H1 (cell line): ENCODE results near the gene PABPC4L. TPM values are rescaled to one million over a fixed set of nuclear protein-coding genes. Genes with fewer than 3 reads are reported as not detected.

Experiments
- CTCF ChIA-PET: fragments of 300-600 bp; sonication (Branson Sonifier 250); formaldehyde crosslinking; loops from one replicate; lab custom pipeline; 2021; ENCODE audit not compliant: partially characterized antibody; lab: Charles Lee
- POLR2A ChIA-PET: fragments of 300-600 bp; sonication (Branson Sonifier 250); formaldehyde crosslinking; loops from one replicate; lab custom pipeline; 2021; ENCODE audit warnings: inconsistent platforms; ENCODE audit not compliant: partially characterized antibody; lab: Charles Lee
- DNase-seq, 2 experiments: peaks; one replicate each; pipeline versions ENCODE4 v3.0.0 to v3.0.0-alpha.2; 2010 to 2022; ENCODE audit warnings: low spot score in 2 of 2, low read depth in 1 of 2, mixed read lengths in 1 of 2
- FAIRE-seq: peaks from 2 replicates; lab custom pipeline; 2011; peaks lifted over from hg19 to GRCh38; lab: Jason Lieb, UNC
- H2AFZ ChIP-seq: 2 replicates; pipeline ENCODE4 v1.8.1; 2012; ENCODE audit warnings: low read length, inconsistent platforms
- H2AK5ac ChIP-seq: 2 replicates; pipeline ENCODE4 v1.6.1; 2013; ENCODE audit warnings: low read depth, low read length
- H2BK120ac ChIP-seq: replicated peaks from 2 replicates; pipeline ENCODE3; 2013; ENCODE audit warnings: low read depth, low read length, inconsistent platforms
- H2BK12ac ChIP-seq: 2 replicates; pipeline ENCODE4 v1.6.1; 2013; ENCODE audit warnings: low read depth, low read length
- H2BK15ac ChIP-seq: 2 replicates; pipeline ENCODE4 v1.6.1; 2013; ENCODE audit warnings: low read length
- H2BK20ac ChIP-seq: 2 replicates; pipeline ENCODE4 v1.6.1; 2013; ENCODE audit warnings: low read length
- H2BK5ac ChIP-seq: 2 replicates; pipeline ENCODE4 v1.6.1; 2013; ENCODE audit warnings: low read depth, low read length
- H3K14ac ChIP-seq: 2 replicates; pipeline ENCODE4 v1.6.1; 2013; ENCODE audit warnings: inconsistent platforms; ENCODE audit not compliant: insufficient read length
- H3K18ac ChIP-seq: 2 replicates; pipeline ENCODE4 v1.6.1; 2013; ENCODE audit warnings: low read length; ENCODE audit errors: extremely low read depth
- H3K23ac ChIP-seq: 2 replicates; pipeline ENCODE4 v1.6.1; 2013; ENCODE audit warnings: inconsistent platforms; ENCODE audit not compliant: insufficient read length
- H3K23me2 ChIP-seq: 2 replicates; pipeline ENCODE4 v1.6.1; 2013; ENCODE audit warnings: low read depth, low read length
- H3K27ac ChIP-seq: 2 replicates; pipeline ENCODE4 v1.6.1; 2011; ENCODE audit warnings: low read depth, low read length, inconsistent platforms
- H3K27me3 ChIP-seq, 4 experiments: replicated peaks in 1 of 4; 1 replicate in 1 of 4; 2 replicates in 3 of 4; pipeline versions ENCODE4 v1.6.1 to v1.8.1; 2011 to 2013; ENCODE audit warnings: low read length in 3 of 4, mild to moderate bottlenecking in 3 of 4, inconsistent platforms in 2 of 4, mixed read lengths in 2 of 4, moderate library complexity in 1 of 4; ENCODE audit not compliant: control insufficient read depth in 3 of 4, insufficient read depth in 3 of 4; ENCODE audit errors: extremely low read depth in 1 of 4
- H3K36me3 ChIP-seq, 4 experiments: 2 replicates each; pipeline versions ENCODE4 v1.6.1 to v1.8.1; 2011 to 2013; ENCODE audit warnings: mild to moderate bottlenecking in 4 of 4, low read length in 3 of 4, moderate library complexity in 2 of 4, control low read depth in 1 of 4, inconsistent platforms in 1 of 4; ENCODE audit not compliant: insufficient read depth in 4 of 4, control insufficient read depth in 2 of 4
- H3K4ac ChIP-seq: replicated peaks from 2 replicates; pipeline ENCODE3; 2013; ENCODE audit warnings: low read length, low read depth, mixed read lengths, inconsistent platforms; ENCODE audit not compliant: insufficient read length
- H3K4me1 ChIP-seq, 4 experiments: replicated peaks in 1 of 4; 1 replicate in 1 of 4; 2 replicates in 3 of 4; pipeline versions ENCODE4 v1.6.1 to v1.8.1; 2011 to 2013; ENCODE audit warnings: low read length in 3 of 4, inconsistent platforms in 2 of 4, mixed read lengths in 1 of 4; ENCODE audit not compliant: insufficient read depth in 4 of 4, control insufficient read depth in 3 of 4
- H3K4me2 ChIP-seq, 2 experiments: 2 replicates each; pipeline versions ENCODE4 v1.6.1 to v1.8.1; 2011 to 2013; ENCODE audit warnings: low read depth in 2 of 2, low read length in 2 of 2, control low read depth in 1 of 2, inconsistent platforms in 1 of 2, mild to moderate bottlenecking in 1 of 2; ENCODE audit not compliant: insufficient read depth in 1 of 2
- H3K4me3 ChIP-seq, 4 experiments: fragments of 200-600, 300-600 bp in 1 of 4; sonication (generic), shearing (Covaris generic), sonication (Bioruptor Twin) in 1 of 4; 2 replicates each; pipeline versions ENCODE4 v1.5.1 to v1.8.1; 2011 to 2016; ENCODE audit warnings: low read length in 4 of 4, low read depth in 3 of 4, control low read depth in 2 of 4, inconsistent platforms in 2 of 4, mild to moderate bottlenecking in 2 of 4, mixed read lengths in 1 of 4, moderate library complexity in 1 of 4; ENCODE audit not compliant: insufficient read depth in 2 of 4; ENCODE audit errors: extremely low read depth in 1 of 4
- H3K56ac ChIP-seq: replicated peaks from 2 replicates; pipeline ENCODE3; 2013; ENCODE audit warnings: low read depth, mild to moderate bottlenecking, mixed read lengths, low read length, inconsistent platforms; ENCODE audit not compliant: insufficient read length
- H3K79me1 ChIP-seq: 2 replicates; pipeline ENCODE4 v1.6.1; 2013; ENCODE audit warnings: low read depth, low read length, control low read depth
- H3K79me2 ChIP-seq, 2 experiments: 2 replicates each; pipeline versions ENCODE4 v1.6.1 to v1.8.1; 2012 to 2013; ENCODE audit warnings: low read length in 2 of 2, mild to moderate bottlenecking in 2 of 2, inconsistent platforms in 1 of 2; ENCODE audit not compliant: insufficient read depth in 2 of 2, control insufficient read depth in 1 of 2
- H3K9ac ChIP-seq, 4 experiments: replicated peaks in 1 of 4; 1 replicate in 1 of 4; 2 replicates in 3 of 4; pipeline versions ENCODE4 v1.6.1 to v1.8.1; 2011 to 2013; ENCODE audit warnings: low read depth in 3 of 4, low read length in 3 of 4, control low read depth in 2 of 4, mild to moderate bottlenecking in 2 of 4, moderate library complexity in 2 of 4, inconsistent platforms in 1 of 4; ENCODE audit errors: extremely low read depth in 1 of 4
- H3K9me3 ChIP-seq, 2 experiments: 2 replicates each; pipeline versions ENCODE4 v1.6.1 to v1.8.1; 2012 to 2013; ENCODE audit warnings: mild to moderate bottlenecking in 2 of 2, moderate library complexity in 2 of 2, control low read depth in 1 of 2, inconsistent platforms in 1 of 2, low read depth in 1 of 2, low read length in 1 of 2, mixed read lengths in 1 of 2; ENCODE audit not compliant: insufficient read depth in 2 of 2
- H4K20me1 ChIP-seq, 2 experiments: replicated peaks in 1 of 2; 2 replicates each; pipeline versions ENCODE3 to v1.8.1; 2011 to 2013; ENCODE audit warnings: inconsistent platforms in 2 of 2, low read length in 2 of 2, mild to moderate bottlenecking in 1 of 2; ENCODE audit not compliant: insufficient read depth in 2 of 2, control insufficient read depth in 1 of 2
- H4K5ac ChIP-seq: 2 replicates; pipeline ENCODE4 v1.6.1; 2013; ENCODE audit warnings: low read length, low read depth, mixed read lengths, inconsistent platforms; ENCODE audit not compliant: insufficient read length
- H4K8ac ChIP-seq: 2 replicates; pipeline ENCODE4 v1.8.0; 2013; ENCODE audit warnings: mild to moderate bottlenecking, moderate library complexity, low read length, inconsistent platforms; ENCODE audit not compliant: insufficient read depth; ENCODE audit errors: extremely low read depth
- H4K91ac ChIP-seq: replicated peaks from 2 replicates; pipeline ENCODE3; 2013; ENCODE audit warnings: low read length, mixed read lengths, inconsistent platforms; ENCODE audit not compliant: insufficient read length
- BRCA1 ChIP-seq: IDR thresholded peaks from 2 replicates; pipeline ENCODE4 v1.6.1; 2012; ENCODE audit warnings: low read depth, low read length, improper control_type of control experiment
- CEBPB ChIP-seq: IDR thresholded peaks from 2 replicates; pipeline ENCODE4 v1.6.1; 2012; ENCODE audit warnings: low read depth, low read length
- E2F6 ChIP-seq: IDR thresholded peaks from 2 replicates; pipeline ENCODE4 v1.6.1; 2012; ENCODE audit warnings: inconsistent platforms
- NANOG ChIP-seq: IDR thresholded peaks from 2 replicates; pipeline ENCODE4 v1.6.1; 2011; ENCODE audit warnings: low read length, low read depth, mild to moderate bottlenecking, inconsistent platforms; ENCODE audit not compliant: insufficient read depth, poor library complexity, severe bottlenecking
- RAD21 ChIP-seq, 2 experiments: IDR thresholded peaks in 1 of 2; conservative IDR thresholded peaks in 1 of 2; 2 replicates each; pipeline ENCODE4 v1.6.1; 2011; ENCODE audit warnings: low read depth in 2 of 2, low read length in 2 of 2, improper control_type of control experiment in 1 of 2, inconsistent platforms in 1 of 2, mild to moderate bottlenecking in 1 of 2, moderate library complexity in 1 of 2
- RBBP5 ChIP-seq: IDR thresholded peaks from 2 replicates; pipeline ENCODE4 v1.7.1; 2012; ENCODE audit warnings: low read depth, mild to moderate bottlenecking, inconsistent platforms, low read length, moderate library complexity, borderline replicate concordance
- SP1 ChIP-seq: IDR thresholded peaks from 2 replicates; pipeline ENCODE4 v1.6.1; 2011; ENCODE audit warnings: low read depth, low read length
- SP4 ChIP-seq: IDR thresholded peaks from 2 replicates; pipeline ENCODE4 v1.6.1; 2012; ENCODE audit warnings: low read length, inconsistent platforms
- TBP ChIP-seq: IDR thresholded peaks from 2 replicates; pipeline ENCODE4 v1.6.1; 2011; ENCODE audit warnings: low read depth, low read length, improper control_type of control experiment
- TCF12 ChIP-seq: IDR thresholded peaks from 2 replicates; pipeline ENCODE4 v1.6.1; 2011; ENCODE audit warnings: low read depth, mild to moderate bottlenecking, low read length
- TEAD4 ChIP-seq: IDR thresholded peaks from 2 replicates; pipeline ENCODE4 v1.6.1; 2012; ENCODE audit warnings: low read depth, low read length, inconsistent platforms, mixed read lengths
- WGBS, 2 experiments: shearing (Covaris generic) in 1 of 2; methylation state at CpG; one replicate each; pipeline versions ENCODE4 v1.1.6 to v1.1.7; 2013 to 2015; ENCODE audit warnings: low lambda C conversion rate in 2 of 2, mixed read lengths in 2 of 2, inconsistent platforms in 1 of 2, low coverage in 1 of 2, missing lambda C conversion rate in 1 of 2; ENCODE audit not compliant: insufficient replicate concordance in 2 of 2, insufficient coverage in 1 of 2, insufficient read length in 1 of 2; ENCODE audit errors: extremely low coverage in 1 of 2, missing lambda C conversion rate in 1 of 2; 5-methylcytosine and 5-hydroxymethylcytosine counted together
- polyA plus RNA-seq, 7 experiments: library from polyadenylated mRNA; depleted of rRNA in 3 of 7; stranded (reverse) in 5 of 7; unstranded in 2 of 7; fragments of >200 nt in 5 of 7; fragments of 200-250 nt in 2 of 7; gene quantifications; 1 replicate in 5 of 7; 2 replicates in 1 of 7; 4 replicates in 1 of 7; pipeline versions ENCODE4 v1.2.1 to v1.2.3, GENCODE V29; 2011 to 2013; ENCODE audit warnings: missing spikeins in 2 of 7, mixed read lengths in 2 of 7
- total RNA-seq: library from RNA; stranded (reverse); fragmentation: NEBNext Ultra II Directional; extraction: Animal tissue kit (Norgen Biotek cat#: 25700); gene quantifications from 2 replicates; pipeline ENCODE4 v1.2.1, GENCODE V29; 2021
- TF ChIP-seq, protein P1 (sequence below): IDR thresholded peaks from 2 replicates; pipeline ENCODE4 v1.6.1; 2011; ENCODE audit warnings: low read depth, mild to moderate bottlenecking, low read length; ENCODE audit not compliant: insufficient read depth

PABPC4L gene
- total and polyA plus RNA-seq, 2 of the 8 experiments (the other 6 are each of a cell fraction or from before 2014, with no cell fraction given) = 0.51 to 4.2 TPM

- Histone ChIP-seq H2BK120ac (no peak overlapping the region), H3K4me1 (no peaks in the 10 kb centered on the region), H3K23ac (no peak overlapping the region), H2BK12ac (no peak overlapping the region), H3K79me1 (no peaks in the 10 kb centered on the region), H3K4ac (no peak overlapping the region), H3K56ac (no peak overlapping the region), H2BK5ac (no peak overlapping the region), H3K36me3 (no peaks in the 10 kb centered on the region), H2AFZ (no peak overlapping the region), H3K14ac (no peak overlapping the region), H3K79me2 (no peaks in the 10 kb centered on the region), H4K20me1 (no peaks in the 10 kb centered on the region), H4K5ac (no peak overlapping the region), H4K8ac (no peak overlapping the region), H3K27me3 (no peaks in the 10 kb centered on the region), H3K23me2 (no peaks in the 10 kb centered on the region), H2BK15ac (no peak overlapping the region), H2BK20ac (no peak overlapping the region), H3K4me3 (no peak overlapping the region), H3K9ac (no peak overlapping the region), H3K4me2 (no peak overlapping the region), H3K27ac (no peak overlapping the region), H4K91ac (no peak overlapping the region), H3K9me3 (peaks cover 0 to 2% of the 10 kb centered on the region in 2 experiments; a peak in 1 of 4 replicates), H3K18ac (no peak overlapping the region), H2AK5ac (no peak overlapping the region)
- no peak for FAIRE-seq
- DNase-seq = no peak
- ChIA-PET CTCF (interaction anchor here (1.3 kb wide), 1 partner anchor 10 kb away, joined by 3 read pairs; no protein-coding TSS in a partner anchor), POLR2A (no interaction called here)
- no peak for TF ChIP-seq TBP
- TF ChIP-seq TCF12 = no peak
- no peak for TF ChIP-seq E2F6
- no peak for TF ChIP-seq RBBP5
- TF ChIP-seq, protein P1, sequence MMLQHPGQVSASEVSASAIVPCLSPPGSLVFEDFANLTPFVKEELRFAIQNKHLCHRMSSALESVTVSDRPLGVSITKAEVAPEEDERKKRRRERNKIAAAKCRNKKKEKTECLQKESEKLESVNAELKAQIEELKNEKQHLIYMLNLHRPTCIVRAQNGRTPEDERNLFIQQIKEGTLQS = no peak
- TF ChIP-seq SP4 = no peak
- TF ChIP-seq NANOG = no peak
- TF ChIP-seq TEAD4 = no peak
- TF ChIP-seq SP1 = no peak
- no peak for TF ChIP-seq BRCA1
- TF ChIP-seq CEBPB = no peak
- TF ChIP-seq RAD21 (IDR thresholded peaks at IDR 0.05 in 1 of 2, conservative IDR thresholded peaks at IDR 0.05 in 1 of 2; ENCODE audit: low read depth in 2 of 2, low read length in 2 of 2) = no peak
- WGBS, 2 experiments = 100% methylated on average over 1 of the region's 1 CpG; no CpG with 5 or more reads in 1 of the 2 experiments
Measured at GRCh38 chr4:134174271-134174670, 27.3 kb downstream of the PABPC4L start.
